Gastroesophageal sphincter (tissue), 4 donors: ENCODE measurements around the gene SMG6. TPM values are rescaled to one million over a fixed set of nuclear protein-coding genes. Genes with fewer than 3 reads are reported as not detected.
A peak's percentile ranks its signal among the peaks of the same experiment; 100 is the strongest.

Experiments
- ATAC-seq: fragments of 150-250 bp; one replicate; pipeline ENCODE4 v1.9.1; 2016; ENCODE audit warnings: mild to moderate bottlenecking, moderate library complexity
- H3K27ac ChIP-seq, 4 donors: fragments of 200-600 bp; sonication (generic) in 3 of 4; 1 replicate in 3 of 4; 2 replicates in 1 of 4; pipeline ENCODE4 v1.5.1; 2016 to 2019
- H3K27me3 ChIP-seq: fragments of 200-600 bp; sonication (generic); one replicate; pipeline ENCODE4 v1.5.1; 2019
- H3K36me3 ChIP-seq, 2 donors: fragments of 200-600 bp; sonication (generic); one replicate each; pipeline ENCODE4 v1.5.1; 2019; ENCODE audit warnings: control low read depth in 1 of 2
- H3K4me1 ChIP-seq, 3 donors: fragments of 200-600 bp; sonication (generic); 1 replicate in 2 of 3; 2 replicates in 1 of 3; pipeline ENCODE4 v1.5.1; 2016 to 2019; ENCODE audit warnings: control low read depth in 2 of 3
- H3K4me3 ChIP-seq, 2 donors: fragments of 200-600 bp; sonication (generic); one replicate each; pipeline ENCODE4 v1.5.1; 2019; ENCODE audit warnings: mild to moderate bottlenecking in 1 of 2, moderate library complexity in 1 of 2
- H3K9me3 ChIP-seq, 3 donors: fragments of 200-600 bp; sonication (generic); one replicate each; pipeline ENCODE4 v1.5.1; 2017 to 2019; ENCODE audit warnings: control low read depth in 2 of 3
- CTCF ChIP-seq, 4 experiments: fragments of 200-600 bp in 2 of 4; fragments of 450-650 bp in 2 of 4; sonication (generic) in 1 of 4; IDR thresholded peaks; one replicate each; pipeline ENCODE4 v1.5.1; 2017 to 2019; ENCODE audit warnings: antibody characterized with exemption in 4 of 4, mild to moderate bottlenecking in 2 of 4, moderate library complexity in 2 of 4
- EP300 ChIP-seq: sonication (generic); formaldehyde crosslinking; IDR thresholded peaks from one replicate; pipeline ENCODE4 v1.6.1; 2017; ENCODE audit warnings: antibody characterized with exemption, mild to moderate bottlenecking
- POLR2A ChIP-seq, 2 donors: fragments of 450-650 bp; IDR thresholded peaks; one replicate each; pipeline ENCODE4 v1.6.1; 2017; ENCODE audit warnings: antibody characterized with exemption in 2 of 2, mild to moderate bottlenecking in 2 of 2, moderate library complexity in 1 of 2
- POLR2AphosphoS5 ChIP-seq: sonication (generic); formaldehyde crosslinking; IDR thresholded peaks from one replicate; pipeline ENCODE4 v1.6.1; 2017; ENCODE audit warnings: antibody characterized with exemption
- WGBS, 2 donors: methylation state at CpG; one replicate each; pipeline ENCODE4 v1.1.5; 2018; ENCODE audit warnings: low coverage in 1 of 2; 5-methylcytosine and 5-hydroxymethylcytosine counted together
- total RNA-seq, 4 donors: library from RNA; depleted of rRNA; stranded (reverse); fragments of >200 nt; gene quantifications; one replicate each; pipeline ENCODE4 v1.1.0, GENCODE V29; 2016

Gene SMG6
- 10 to 100 TPM; 27.2 to 75.5 (median 43.9) TPM for total RNA-seq

- H3K9me3 ChIP-seq, result no peaks in the 10 kb centered on the region
- peak in 1 of 4 experiments; percentile 20 for TF ChIP-seq CTCF (IDR thresholded peaks at IDR 0.05)
- TF ChIP-seq EP300, result no peak
- peak; percentile 65 for TF ChIP-seq POLR2AphosphoS5
- TF ChIP-seq POLR2A (IDR thresholded peaks at IDR 0.05), result peak; percentile 34 to 57
- H3K4me3 ChIP-seq, result peak within 1 kb of the TSS; percentile 63 to 95
- ATAC-seq, result peak; percentile 95
- WGBS, 2 donors, result 0% methylated on average over 2 of the region's 108 CpGs; no CpG with 5 or more reads in 1 of the 2 donors
- H3K27ac ChIP-seq, result peak within 1 kb of the TSS; percentile 49 to 96 (median 92)
- H3K4me1 ChIP-seq, result peaks cover 0 to 50% (median 8%) of the 10 kb centered on the region in 3 donors
- H3K27me3 ChIP-seq, result no peaks in the 10 kb centered on the region
- peaks cover 0 to 24% of the 10 kb centered on the region in 2 donors for H3K36me3 ChIP-seq
Observed at GRCh38 chr17:2303204-2304188, at the start of gene SMG6, which contains the start of gene SRR. Gene SMG6 (minus strand): TSS chr17:2303785. CDS start chr17:2303720, 65 bp downstream. Gene SRR (plus strand): TSS chr17:2303950. CDS start chr17:2315561, 11,611 bp downstream.

- ATAC-seq, result no peak
- Histone ChIP-seq H3K4me1 (peaks cover 0 to 20% (median 0%) of the 10 kb centered on the region in 3 donors), H3K4me3 (no peak overlapping the region), H3K27ac (no peak overlapping the region), H3K36me3 (peaks cover 0 to 9% of the 10 kb centered on the region in 2 donors), H3K9me3 (no peaks in the 10 kb centered on the region), H3K27me3 (no peaks in the 10 kb centered on the region)
- 92% methylated on average over 6 of the region's 6 CpGs; no CpG with 5 or more reads in 1 of the 2 donors for WGBS, 2 donors
- TF ChIP-seq EP300 (no peak), POLR2A (IDR thresholded peaks at IDR 0.05) (no peak), POLR2AphosphoS5 (no peak), CTCF (IDR thresholded peaks at IDR 0.05) (no peak)
Observed at GRCh38 chr17:2351269-2351668, 47.7 kb upstream of the SMG6 start.

- Histone ChIP-seq H3K27ac (no peak overlapping the region), H3K9me3 (no peaks in the 10 kb centered on the region), H3K4me1 (peaks cover 0 to 16% (median 0%) of the 10 kb centered on the region in 3 donors), H3K4me3 (no peak overlapping the region), H3K36me3 (peaks cover 0 to 31% of the 10 kb centered on the region in 2 donors), H3K27me3 (no peaks in the 10 kb centered on the region)
- peak; percentile 87 for ATAC-seq
- TF ChIP-seq POLR2A (IDR thresholded peaks at IDR 0.05) (no peak), POLR2AphosphoS5 (no peak), CTCF (IDR thresholded peaks at IDR 0.05) (no peak), EP300 (no peak)
- 52 to 77% methylated on average over 5 to 6 of the region's 11 CpGs for WGBS, 2 donors
Observed at GRCh38 chr17:2347805-2348685, 44.5 kb upstream of the SMG6 start.

- H3K4me1 ChIP-seq, result peaks cover 0 to 12% (median 0%) of the 10 kb centered on the region in 3 donors
- TF ChIP-seq POLR2A (IDR thresholded peaks at IDR 0.05), result no peak
- TF ChIP-seq CTCF (IDR thresholded peaks at IDR 0.05), result no peak
- no peak for TF ChIP-seq EP300
- TF ChIP-seq POLR2AphosphoS5, result no peak
- H3K4me3 ChIP-seq, result no peak overlapping the region
- no peak overlapping the region for H3K27ac ChIP-seq
- H3K27me3 ChIP-seq, result no peaks in the 10 kb centered on the region
- peaks cover 0 to 47% of the 10 kb centered on the region in 2 donors for H3K36me3 ChIP-seq
- ATAC-seq, result no peak
- no peaks in the 10 kb centered on the region for H3K9me3 ChIP-seq
- no CpG with 5 or more reads among the region's 8 CpGs for WGBS, 2 donors
Observed at GRCh38 chr17:2346475-2346874, 42.9 kb upstream of the SMG6 start.
